Left ventricle myocardium superior (tissue), 1 donor: Measurements from ENCODE around the gene OR56B4. TPM values are rescaled to one million over a fixed set of nuclear protein-coding genes. Genes with fewer than 3 reads are reported as not detected.
"Not testable (repeated sequence)": the region's sequence is repeated elsewhere in the genome, so short reads cannot be mapped to it uniquely, and the experiment has no call there.

Experiments used
- ATAC-seq: fragments of 200-7000 bp; cut with Tn5 transposase; one replicate; pipeline ENCODE4 v1.9.1; 2020; ENCODE audit warnings: mild to moderate bottlenecking, moderate library complexity
- DNase-seq: peaks from one replicate; pipeline ENCODE4 v3.0.0-alpha.2; 2020
- intact Hi-C: fragments of 100-400 bp; cut with micrococcal nuclease; formaldehyde crosslinking; loops from one replicate; pipeline ENCODE4 v1.11.0; 2022
- total RNA-seq: library from RNA; stranded (reverse); fragmentation: NEBNext Ultra II Directional; extraction: Animal tissue kit (Norgen Biotek cat#: 25700); gene quantifications from one replicate; pipeline ENCODE4 v1.2.1, GENCODE V29; 2021
- donor health status: DM: no; HTN: yes; CAD: no; lungs with severe emphysema.

The OR56B4 gene
- total RNA-seq, 1 donor from 2014 or later: not detected

- DNase-seq (no peak), ATAC-seq (no peak)
- intact Hi-C loops: no loop called here
These were observed 35.5 kb downstream of the OR56B4 start for GRCh38 chr11:6142936-6143335.

- ATAC-seq, DNase-seq, intact Hi-C loops: not testable (repeated sequence)
These were observed 36.3 kb downstream of the OR56B4 start for GRCh38 chr11:6143737-6144136.

- DNase-seq (no peak), ATAC-seq (no peak)
- intact Hi-C loops: no loop called here
These were observed 43.6 kb downstream of the OR56B4 start for GRCh38 chr11:6151117-6151516.

- ATAC-seq (no peak), DNase-seq (no peak)
- intact Hi-C loops: no loop called here
These were observed 44.6 kb downstream of the OR56B4 start for GRCh38 chr11:6152126-6152525.

- ATAC-seq (no peak), DNase-seq (no peak)
- intact Hi-C loops: no loop called here
These were observed 49.3 kb downstream of the OR56B4 start for GRCh38 chr11:6156628-6157359.

Other genes starting within 250 kb of the OR56B4 start
- gene OR52E8, start 250.0 kb upstream of the OR56B4 start, total RNA-seq: not detected
- not detected for gene OR52E4, start 227.1 kb upstream of the OR56B4 start, total RNA-seq
- gene OR52E5, start 214.5 kb upstream of the OR56B4 start, total RNA-seq: not detected
- gene OR56A3, start 165.4 kb upstream of the OR56B4 start, total RNA-seq: not detected
- gene OR56A5, start 139.2 kb upstream of the OR56B4 start, total RNA-seq: not detected
- gene OR52L1, start 120.7 kb upstream of the OR56B4 start, total RNA-seq: not detected
- gene OR56A4, start 100.7 kb upstream of the OR56B4 start, total RNA-seq: not detected
- not detected for gene OR56A1, start 76.9 kb upstream of the OR56B4 start, total RNA-seq
- not detected for gene OR52B2, start 62.6 kb downstream of the OR56B4 start, total RNA-seq
- not detected for gene OR52W1, start 91.5 kb downstream of the OR56B4 start, total RNA-seq
- gene C11orf42, start 97.9 kb downstream of the OR56B4 start, total RNA-seq: not detected
- gene FHIP1B, start 127.0 kb downstream of the OR56B4 start, total RNA-seq: 16.3 TPM
- not detected for gene CNGA4, start 131.4 kb downstream of the OR56B4 start, total RNA-seq
- not detected for gene CCKBR, start 152.2 kb downstream of the OR56B4 start, total RNA-seq
- gene CAVIN3, start 212.8 kb downstream of the OR56B4 start, total RNA-seq: 31.1 TPM